Activated CD8-positive, alpha-beta memory T cell treated with anti-CD3 and anti-CD28 coated beads for 48 hours (primary cell): ENCODE results near the gene MRPS7.
"Not testable (repeated sequence)": the region's sequence is repeated elsewhere in the genome, so short reads cannot be mapped to it uniquely, and the experiment has no call there.

Source experiments
- DNase-seq, 3 experiments: peaks; one replicate each; pipeline ENCODE4 v3.0.0-alpha.2; 2020; ENCODE audit warnings: low read depth in 2 of 3, low spot score in 2 of 3

The MRPS7 gene

GRCh38 chr17:75270966-75271232 lies 9.2 kb downstream of the MRPS7 start, which contains the start of gene MIF4GD:
Gene MIF4GD (minus strand): TSS chr17:75271231. CDS start chr17:75270195, 1,036 bp downstream.
- no peak for DNase-seq

- DNase-seq: peak; percentile 80 to 88 (median 85)
Measured at GRCh38 chr17:75271233-75271954, 9.7 kb downstream of the MRPS7 start.

- no peak for DNase-seq
Measured at GRCh38 chr17:75271955-75272847, 10.5 kb downstream of the MRPS7 start.

GRCh38 chr17:75272848-75273184 lies 11.1 kb downstream of the MRPS7 start:
- no peak for DNase-seq

GRCh38 chr17:75273977-75274708 lies 12.5 kb downstream of the MRPS7 start:
- DNase-seq: no peak

GRCh38 chr17:75277664-75278071 lies 16.0 kb downstream of the MRPS7 start:
- DNase-seq: no peak

GRCh38 chr17:75280189-75280588 lies 18.5 kb downstream of the MRPS7 start:
- DNase-seq: not testable (repeated sequence)

GRCh38 chr17:75285123-75285522 lies 23.4 kb downstream of the MRPS7 start:
- DNase-seq: no peak

GRCh38 chr17:75287221-75287620 lies 25.5 kb downstream of the MRPS7 start:
- DNase-seq: no peak

- DNase-seq: no peak
Measured at GRCh38 chr17:75288359-75288758, 26.7 kb downstream of the MRPS7 start.

- DNase-seq: peak in 1 of 3 experiments; percentile 31
Measured at GRCh38 chr17:75288770-75289114, 27.1 kb downstream of the MRPS7 start.

- DNase-seq: peak; percentile 74 to 91 (median 88)
Measured at GRCh38 chr17:75289115-75289831, 27.6 kb downstream of the MRPS7 start, which contains the start of gene SLC25A19. Gene SLC25A19 (minus strand): TSS chr17:75289433. CDS start chr17:75286764, 2,669 bp downstream.

GRCh38 chr17:75289832-75290337 lies 28.2 kb downstream of the MRPS7 start:
- DNase-seq: peak in 1 of 3 experiments; percentile 40

- DNase-seq: not testable (repeated sequence)
Measured at GRCh38 chr17:75292810-75293448, 31.2 kb downstream of the MRPS7 start.

- DNase-seq: no peak
Measured at GRCh38 chr17:75295201-75296158, 33.8 kb downstream of the MRPS7 start.

- no peak for DNase-seq
Measured at GRCh38 chr17:75300280-75300679, 38.6 kb downstream of the MRPS7 start.

- DNase-seq: no peak
Measured at GRCh38 chr17:75301049-75301448, 39.4 kb downstream of the MRPS7 start.

GRCh38 chr17:75301502-75302206 lies 40.0 kb downstream of the MRPS7 start:
- no peak for DNase-seq
